Measurements from ENCODE around the gene NFATC4. TPM values are rescaled to one million over a fixed set of nuclear protein-coding genes. Genes with fewer than 3 reads are reported as not detected.

Gene NFATC4
- polyA plus RNA-seq, 1 donor from 2014 or later: 0.22 TPM

GRCh38 chr14:24425704-24426103 lies 57.7 kb downstream of the NFATC4 start:
- no peaks in the 10 kb centered on the region for H3K9me2 ChIP-seq (ENCODE audit: insufficient read depth, low read length)
- no peaks in the 10 kb centered on the region for H3K79me2 ChIP-seq (replicated peaks; ENCODE audit: insufficient read depth, low read length)
- H3K36me3 ChIP-seq (ENCODE audit: insufficient read depth, low read length): no peaks in the 10 kb centered on the region
- H3K27me3 ChIP-seq (ENCODE audit: insufficient read depth, low read depth, low read length): peaks cover 9% of the 10 kb centered on the region
- H3K9me3 ChIP-seq (ENCODE audit: low read length): no peaks in the 10 kb centered on the region
- H3K4me3 ChIP-seq (ENCODE audit: low read length): no peak overlapping the region
- H2AFZ ChIP-seq (ENCODE audit: low read depth, low read length): no peak overlapping the region
- H3F3A ChIP-seq (ENCODE audit: insufficient read depth, low read length, poor library complexity, severe bottlenecking): no peaks in the 10 kb centered on the region
- no peak overlapping the region for H3K4me2 ChIP-seq (ENCODE audit: low read length)
- no peak overlapping the region for H3K9ac ChIP-seq (ENCODE audit: low read length)
- H3K27ac ChIP-seq (ENCODE audit: low read length): no peak overlapping the region
- no peak for TF ChIP-seq POLR2AphosphoS5 (IDR thresholded peaks at IDR 0.05)
- no peak for TF ChIP-seq CTCF (IDR thresholded peaks at IDR 0.05; ENCODE audit: poor library complexity, severe bottlenecking)
- TF ChIP-seq REST (IDR thresholded peaks at IDR 0.05; ENCODE audit: borderline replicate concordance): no peak
- TF ChIP-seq MXI1 (conservative IDR thresholded peaks at IDR 0.05; ENCODE audit: poor library complexity, severe bottlenecking): no peak
- TF ChIP-seq EZH2 (IDR thresholded peaks at IDR 0.05; ENCODE audit: borderline replicate concordance, insufficient read depth, low read length, poor library complexity, severe bottlenecking): no peak
- no peak for TF ChIP-seq RAD21 (conservative IDR thresholded peaks at IDR 0.05)
- TF ChIP-seq EP300 (conservative IDR thresholded peaks at IDR 0.05; ENCODE audit: poor library complexity, severe bottlenecking): no peak
- TF ChIP-seq TAF1 (IDR thresholded peaks at IDR 0.05; ENCODE audit: low read depth): no peak
- no peak for TF ChIP-seq SMC3 (conservative IDR thresholded peaks at IDR 0.05; ENCODE audit: poor library complexity)
- H4K20me1 ChIP-seq (ENCODE audit: insufficient read depth): no peaks in the 10 kb centered on the region

- Histone ChIP-seq H4K20me1 (ENCODE audit: insufficient read depth) (no peaks in the 10 kb centered on the region), H3K4me3 (ENCODE audit: low read length) (no peak overlapping the region), H3K9me3 (ENCODE audit: low read length) (no peaks in the 10 kb centered on the region), H3K9me2 (ENCODE audit: insufficient read depth, low read length) (no peaks in the 10 kb centered on the region), H2AFZ (ENCODE audit: low read depth, low read length) (no peak overlapping the region), H3K27me3 (ENCODE audit: insufficient read depth, low read depth, low read length) (peaks cover 9% of the 10 kb centered on the region), H3K27ac (ENCODE audit: low read length) (no peak overlapping the region), H3K79me2 (replicated peaks; ENCODE audit: insufficient read depth, low read length) (no peaks in the 10 kb centered on the region), H3K9ac (ENCODE audit: low read length) (no peak overlapping the region), H3K4me2 (ENCODE audit: low read length) (no peak overlapping the region), H3F3A (ENCODE audit: insufficient read depth, low read length, poor library complexity, severe bottlenecking) (no peaks in the 10 kb centered on the region), H3K36me3 (ENCODE audit: insufficient read depth, low read length) (no peaks in the 10 kb centered on the region)
- TF ChIP-seq RAD21 (conservative IDR thresholded peaks at IDR 0.05) (no peak), REST (IDR thresholded peaks at IDR 0.05; ENCODE audit: borderline replicate concordance) (no peak), EZH2 (IDR thresholded peaks at IDR 0.05; ENCODE audit: borderline replicate concordance, insufficient read depth, low read length, poor library complexity, severe bottlenecking) (no peak), TAF1 (IDR thresholded peaks at IDR 0.05; ENCODE audit: low read depth) (no peak), SMC3 (conservative IDR thresholded peaks at IDR 0.05; ENCODE audit: poor library complexity) (no peak), MXI1 (conservative IDR thresholded peaks at IDR 0.05; ENCODE audit: poor library complexity, severe bottlenecking) (no peak), POLR2AphosphoS5 (IDR thresholded peaks at IDR 0.05) (no peak), EP300 (conservative IDR thresholded peaks at IDR 0.05; ENCODE audit: poor library complexity, severe bottlenecking) (no peak), CTCF (IDR thresholded peaks at IDR 0.05; ENCODE audit: poor library complexity, severe bottlenecking) (no peak)
Measured at GRCh38 chr14:24426150-24426911, 58.3 kb downstream of the NFATC4 start.

Data from neural cell (in vitro differentiated cells).